NCI-H2227 (cell line): ENCODE results near the gene MUC2.

Source experiments
- DNase-seq: peaks from one replicate; lab custom pipeline; 2025; ENCODE audit not compliant: unreplicated experiment; lab: John Stamatoyannopoulos, UW

MUC2 gene

DNA sequence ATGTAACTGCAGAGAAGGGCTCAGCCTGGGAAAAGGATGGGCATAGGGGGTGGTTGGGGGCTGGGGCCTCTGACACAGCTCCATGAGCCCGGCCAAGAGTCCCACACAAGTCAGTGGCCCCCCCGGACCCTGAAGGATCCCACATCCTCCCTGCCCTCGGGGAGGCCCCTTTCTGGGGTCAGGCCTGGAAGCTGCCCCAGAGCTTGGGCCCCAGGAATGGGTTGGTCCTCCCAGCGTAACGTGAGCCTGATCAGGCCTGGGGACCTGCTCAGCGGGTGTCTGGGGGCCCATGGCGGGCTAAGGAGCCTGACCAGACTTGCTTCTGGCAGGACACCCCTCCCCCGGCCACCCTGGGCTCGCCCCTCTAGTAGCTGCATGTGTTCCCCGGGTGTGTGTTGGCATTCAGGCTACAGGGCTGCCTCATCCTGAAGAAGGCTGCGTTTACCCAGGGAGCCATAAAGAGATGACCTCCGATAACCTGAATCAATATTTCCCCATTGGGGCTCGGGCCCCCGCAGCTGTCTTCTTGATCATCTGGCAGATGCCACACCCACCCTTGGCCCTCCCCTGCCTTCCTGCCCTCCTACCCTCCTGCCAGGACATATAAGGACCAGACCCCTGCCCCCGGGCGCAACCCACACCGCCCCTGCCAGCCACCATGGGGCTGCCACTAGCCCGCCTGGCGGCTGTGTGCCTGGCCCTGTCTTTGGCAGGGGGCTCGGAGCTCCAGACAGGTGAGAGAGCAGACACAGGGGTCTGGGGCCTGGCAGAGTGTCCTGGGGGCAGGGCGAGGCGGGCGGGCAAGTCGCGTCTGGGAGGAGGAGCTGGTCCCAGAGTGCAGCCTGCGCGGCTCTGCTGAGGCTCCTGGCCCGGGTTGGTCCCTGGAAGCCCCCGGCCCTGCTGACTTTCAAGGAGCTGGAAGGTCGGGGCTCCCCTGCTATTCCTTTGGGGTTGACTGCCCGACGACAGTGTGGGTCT, at the start of gene MUC2:
MUC2 (plus strand) TSS at position 631 of the 978 bp plus-strand sequence.
- DNase-seq: no peak

DNA sequence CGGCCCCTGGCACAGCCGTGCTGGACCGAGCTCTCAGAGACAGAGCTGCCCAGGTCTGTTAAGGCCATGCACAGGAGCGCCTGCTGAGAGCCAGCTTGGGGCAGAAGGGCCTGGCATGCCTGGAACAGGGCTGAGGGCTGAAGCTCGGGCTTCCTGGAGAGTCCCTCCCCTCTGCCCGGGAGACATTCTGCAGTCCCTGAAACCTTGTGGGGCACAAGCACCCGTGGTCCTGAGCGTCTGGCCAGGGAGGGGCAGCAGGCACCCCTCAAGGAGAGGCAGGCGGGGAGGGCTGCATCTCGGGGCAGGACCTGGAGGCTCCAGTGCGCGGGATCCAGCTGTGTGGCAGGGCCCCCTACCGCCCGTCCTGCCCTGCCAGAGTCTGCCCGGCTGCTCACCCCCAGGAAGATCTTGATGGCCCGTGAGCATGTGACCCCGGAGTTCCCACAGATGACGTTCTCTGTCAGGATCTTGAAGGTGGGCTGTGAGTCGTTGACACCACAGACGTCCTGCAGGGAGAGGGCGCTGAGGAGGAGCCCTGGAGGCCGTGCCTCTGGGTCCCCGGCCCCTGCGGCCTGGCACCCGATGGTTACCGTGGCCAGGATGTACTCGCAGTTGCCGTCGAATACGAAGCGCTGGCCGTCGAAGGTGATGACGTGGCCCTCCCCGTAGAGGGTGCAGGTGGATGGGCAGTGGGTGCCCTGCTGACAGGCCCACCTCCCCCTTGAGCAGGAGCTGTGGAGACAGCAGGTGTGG, 49.1 kb upstream of the MUC2 start:
- DNase-seq: no peak

DNA sequence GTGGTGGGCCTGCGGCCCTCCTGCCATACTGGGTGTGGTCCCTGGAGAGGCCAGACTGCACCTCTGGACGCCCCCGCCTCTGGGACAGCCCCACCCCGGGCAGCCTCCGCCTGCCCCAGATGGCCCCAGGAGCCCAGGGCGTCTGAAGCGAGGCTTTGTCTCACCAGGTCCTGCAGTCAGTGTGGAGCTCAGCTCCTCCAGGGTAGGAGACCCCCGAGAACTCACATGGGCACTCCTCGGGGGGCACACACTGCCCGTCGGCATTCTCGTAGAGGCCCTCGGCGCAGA, 48.6 kb upstream of the MUC2 start:
- DNase-seq: no peak

DNA sequence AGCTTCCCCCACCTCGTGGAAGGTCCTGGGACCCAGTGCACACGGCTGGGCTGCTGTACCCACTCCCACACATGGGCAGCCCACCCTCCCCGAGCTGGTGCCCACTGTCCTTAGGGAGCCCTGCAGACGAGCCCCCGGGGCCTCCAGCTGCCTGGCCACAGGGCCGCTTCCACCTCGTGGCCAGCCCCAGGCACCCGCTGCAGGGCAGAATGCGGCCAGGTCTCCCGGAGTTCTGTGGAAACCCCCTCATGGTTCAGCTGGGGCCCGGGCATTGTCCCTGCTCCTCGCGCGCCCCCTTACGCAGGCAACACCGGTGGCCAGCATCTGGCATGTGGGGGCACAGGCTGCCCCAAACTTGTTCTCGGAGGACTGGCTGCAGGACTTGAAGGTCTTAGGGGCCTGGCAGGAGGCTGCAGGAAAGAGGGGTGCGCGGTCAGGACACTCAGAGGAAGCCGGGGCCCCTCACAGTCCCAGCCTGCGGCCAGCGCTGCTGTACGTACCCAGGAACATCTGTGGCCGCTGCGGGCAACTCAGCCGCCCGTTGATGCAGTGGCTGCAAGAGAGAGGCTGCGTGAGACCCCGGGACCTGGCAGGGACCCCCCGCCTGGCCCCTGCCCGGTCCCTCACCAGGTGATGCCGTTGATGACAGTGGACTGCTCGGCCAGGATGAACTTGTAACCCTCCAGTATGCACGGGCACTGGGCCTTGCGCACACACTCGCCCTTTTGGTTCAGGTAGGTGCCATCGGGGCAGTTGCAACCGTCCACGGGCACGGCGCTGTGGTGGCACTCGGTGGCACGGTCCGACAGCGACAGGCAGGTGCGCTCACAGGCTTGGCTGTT, 47.8 kb upstream of the MUC2 start:
- DNase-seq: no peak

DNA sequence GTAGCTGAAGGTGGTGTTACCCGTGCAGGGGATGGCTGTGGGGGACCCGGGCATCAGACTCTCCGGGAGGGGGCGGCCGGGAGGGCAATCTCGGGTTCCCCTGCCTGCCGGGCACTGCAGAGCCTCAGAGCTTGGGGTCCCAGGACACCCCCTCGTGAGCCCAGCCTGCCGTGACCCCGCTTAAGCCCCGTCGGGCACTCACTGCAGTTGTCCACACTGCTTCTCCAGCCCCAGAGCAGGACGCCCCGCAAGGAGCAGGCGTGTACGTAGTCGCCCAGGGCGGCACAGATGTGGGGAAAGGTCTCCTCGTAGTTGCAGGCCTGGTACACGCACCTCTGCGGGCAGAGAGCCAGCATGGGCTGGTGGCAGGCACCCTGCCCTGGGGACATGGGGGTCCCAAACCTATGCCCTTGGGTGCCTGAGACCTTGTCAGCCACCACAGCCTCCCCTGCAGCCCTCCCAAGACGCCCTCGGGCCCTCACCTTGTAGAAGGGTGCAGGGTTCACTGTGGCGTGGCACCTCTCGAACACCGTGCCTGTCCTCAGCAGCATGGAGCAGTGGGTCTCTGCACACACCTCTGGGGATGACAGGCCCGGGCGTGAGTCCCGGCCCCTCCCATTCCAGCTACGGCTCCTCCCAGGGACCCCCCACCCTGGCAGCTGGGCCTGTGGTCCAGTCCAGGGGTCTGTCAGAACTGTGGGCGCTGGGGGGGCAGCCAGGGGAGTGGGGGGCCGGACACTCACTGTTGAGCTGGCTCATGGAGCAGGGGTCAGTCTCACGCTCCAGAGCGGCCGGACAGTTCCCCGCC, 47.0 kb upstream of the MUC2 start:
- no peak for DNase-seq

DNA sequence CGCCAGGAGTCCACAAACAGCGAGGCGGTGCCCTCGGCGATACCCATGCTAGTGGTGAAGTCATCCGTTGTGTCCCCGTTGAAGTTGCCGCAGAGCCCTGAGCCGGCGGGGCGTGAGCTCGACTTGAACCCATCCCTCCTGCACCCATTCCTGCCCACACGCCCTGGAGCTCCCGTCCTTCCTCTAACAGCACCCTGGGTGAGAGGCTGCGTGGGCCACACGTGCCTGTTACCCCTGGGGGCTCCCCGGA, 46.5 kb upstream of the MUC2 start:
- no peak for DNase-seq

DNA sequence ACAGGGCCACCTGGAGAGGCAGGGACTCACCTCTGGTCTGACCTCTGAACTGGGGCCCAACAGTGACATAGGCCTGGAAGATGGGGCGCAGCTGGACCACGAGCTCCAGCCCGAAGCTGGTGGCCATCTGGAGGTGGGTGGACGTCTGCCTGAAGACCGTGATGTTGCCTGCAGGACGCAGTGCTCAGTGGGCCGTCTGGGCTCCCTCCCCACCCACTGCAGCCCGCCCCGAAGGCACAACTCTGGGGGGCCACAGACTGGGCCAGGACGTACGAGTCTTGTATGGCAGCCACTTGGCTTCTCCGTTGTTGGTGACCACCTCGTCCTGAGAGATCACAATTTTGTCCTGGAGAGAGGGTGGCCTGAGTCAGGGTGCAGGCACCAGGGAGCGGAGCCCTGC, 46.1 kb upstream of the MUC2 start:
- no peak for DNase-seq

DNA sequence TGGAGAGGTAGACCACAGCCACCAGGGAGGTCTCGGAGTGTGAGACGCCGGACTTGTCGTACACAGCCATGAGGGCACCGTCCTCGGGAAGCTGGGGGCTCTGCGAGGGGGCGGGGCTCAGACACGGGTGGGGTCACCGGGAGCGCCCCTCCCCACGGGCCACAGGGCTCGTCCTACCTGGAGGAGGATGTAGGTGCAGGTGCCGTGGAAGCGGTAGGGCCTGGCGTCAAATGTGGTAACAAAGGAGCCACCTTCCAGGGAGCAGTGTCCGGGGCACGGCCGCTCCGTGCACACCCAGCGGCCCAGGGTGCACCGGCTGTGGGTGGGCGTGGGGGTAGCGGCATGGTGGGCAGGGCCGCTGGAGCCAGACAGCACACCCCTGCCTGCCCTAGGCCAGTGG, 45.6 kb upstream of the MUC2 start:
- DNase-seq: no peak

DNA sequence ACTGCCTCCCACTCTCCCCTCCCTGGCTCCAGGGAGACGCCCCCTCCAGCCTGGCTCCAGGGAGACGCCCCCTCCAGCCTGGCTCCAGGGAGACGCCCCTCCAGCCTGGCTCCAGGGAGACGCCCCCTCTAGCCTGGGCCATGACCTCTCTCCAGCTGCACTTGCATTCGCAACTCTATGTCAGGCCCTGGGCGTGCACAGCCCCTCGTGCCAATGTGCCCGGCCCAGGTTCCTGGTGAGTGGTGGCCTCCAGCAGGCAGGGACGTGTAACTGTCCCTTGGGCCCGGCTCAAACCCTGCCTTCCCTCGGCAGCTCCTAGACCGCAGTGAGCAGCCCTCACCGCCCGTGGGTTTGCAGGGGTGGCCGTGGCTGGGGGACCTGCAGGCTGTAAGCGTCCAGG, 45.0 kb upstream of the MUC2 start:
- DNase-seq: no peak

DNA sequence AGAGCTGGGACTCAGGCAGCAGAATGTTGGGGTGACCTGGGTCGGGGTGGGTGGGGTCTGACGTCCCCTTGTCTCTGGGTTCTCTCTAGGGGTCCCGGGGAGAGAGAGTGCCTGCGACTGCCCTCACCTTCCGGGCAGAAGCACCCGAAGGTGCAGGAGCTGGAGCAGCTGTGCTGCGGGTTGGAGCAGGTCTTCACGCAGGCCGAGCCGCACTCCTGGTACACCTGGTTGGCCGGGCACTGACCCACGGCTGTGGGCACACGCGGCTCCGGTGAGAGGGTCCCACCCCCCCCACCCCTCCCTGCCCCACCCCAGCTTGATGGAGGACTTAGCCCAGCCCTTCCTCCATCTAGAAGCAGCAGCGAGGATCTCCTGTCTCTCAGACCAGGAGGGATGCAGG, 44.6 kb upstream of the MUC2 start:
- DNase-seq: no peak

DNA sequence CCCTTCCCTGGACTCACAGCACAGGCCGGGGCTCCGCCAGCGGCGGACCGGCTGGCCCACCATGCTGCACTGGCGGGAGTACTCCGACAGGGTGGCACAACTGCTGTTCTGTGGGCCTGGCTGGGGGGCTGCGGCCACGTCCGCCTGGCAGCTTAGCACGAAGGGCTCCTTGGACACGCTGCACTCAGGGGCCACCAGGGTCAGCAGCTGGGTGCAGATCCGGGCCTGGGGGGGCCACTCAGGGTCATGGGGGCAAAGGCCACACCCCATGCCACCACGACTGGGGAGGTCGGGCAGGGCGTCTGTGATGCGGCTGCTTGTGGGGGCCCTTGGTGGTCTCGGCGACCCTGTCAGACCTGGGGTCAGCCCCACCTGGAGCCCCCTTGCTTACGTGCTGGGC, 44.1 kb upstream of the MUC2 start:
- DNase-seq: no peak

DNA sequence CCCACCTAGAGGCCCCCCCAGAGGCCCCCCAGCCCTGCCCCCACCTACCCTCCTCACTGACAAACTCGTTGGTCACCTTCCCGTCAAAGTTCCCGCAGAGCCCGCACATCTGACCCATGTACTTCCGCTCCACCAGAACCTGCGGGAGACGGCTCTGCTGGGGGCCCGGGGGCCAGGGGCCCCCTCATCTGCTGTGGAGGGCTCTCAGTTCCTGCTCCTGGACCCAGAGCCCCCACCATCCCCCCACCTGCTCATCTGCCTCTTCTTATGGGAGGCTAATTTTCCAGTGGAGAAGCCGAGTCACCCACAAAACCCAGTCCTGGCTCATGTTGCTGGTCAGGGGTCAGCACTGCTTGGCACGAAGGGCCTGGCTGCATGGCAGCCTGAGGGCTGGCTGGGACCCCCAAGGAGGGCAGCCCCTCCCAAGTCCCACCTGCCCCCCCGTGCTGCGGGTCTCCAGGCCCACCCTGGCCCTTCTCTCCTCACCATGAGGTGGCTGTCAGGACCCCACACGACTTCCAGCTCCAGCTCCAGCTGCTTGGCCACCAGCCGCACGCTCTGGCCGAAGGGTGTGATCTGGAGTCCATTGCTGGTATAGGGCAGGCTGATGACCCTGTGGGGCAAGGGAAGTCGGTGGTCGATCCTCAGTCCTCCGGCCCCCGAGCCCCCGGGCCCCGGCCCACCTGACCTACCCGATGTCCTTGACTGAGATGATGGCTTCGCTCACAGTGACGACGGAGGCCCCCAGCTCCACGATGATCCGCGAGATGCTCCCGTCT, 43.4 kb upstream of the MUC2 start:
- no peak for DNase-seq

DNA sequence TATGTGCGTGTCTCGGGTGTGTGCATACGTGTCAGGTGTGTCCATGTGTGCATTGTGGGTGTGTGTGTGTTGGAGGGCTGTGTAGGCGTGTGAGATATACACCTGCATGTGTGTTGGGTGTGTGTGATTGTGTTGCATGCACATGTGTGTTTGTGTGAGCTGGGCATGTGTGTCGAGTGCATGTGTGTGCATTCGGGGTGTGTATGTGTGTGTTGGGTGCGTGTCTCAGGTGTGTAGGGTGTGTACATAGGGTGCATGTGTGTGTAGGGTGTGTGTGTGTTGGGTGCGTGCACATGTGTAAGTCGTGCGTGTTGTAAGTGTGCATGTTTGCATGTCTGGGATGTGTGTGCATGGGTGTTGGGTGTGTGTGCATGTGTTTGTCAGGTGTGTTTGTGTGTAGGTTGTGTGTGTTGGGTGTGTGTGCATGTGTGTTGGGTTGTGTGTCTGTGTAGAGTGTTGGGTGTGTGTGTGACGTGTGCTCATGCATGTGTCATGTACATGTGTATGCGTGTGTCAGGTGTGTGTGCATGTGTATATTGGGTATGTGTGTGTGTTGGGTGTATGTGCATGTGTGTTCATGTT, 42.3 kb upstream of the MUC2 start:
- DNase-seq: no peak

DNA sequence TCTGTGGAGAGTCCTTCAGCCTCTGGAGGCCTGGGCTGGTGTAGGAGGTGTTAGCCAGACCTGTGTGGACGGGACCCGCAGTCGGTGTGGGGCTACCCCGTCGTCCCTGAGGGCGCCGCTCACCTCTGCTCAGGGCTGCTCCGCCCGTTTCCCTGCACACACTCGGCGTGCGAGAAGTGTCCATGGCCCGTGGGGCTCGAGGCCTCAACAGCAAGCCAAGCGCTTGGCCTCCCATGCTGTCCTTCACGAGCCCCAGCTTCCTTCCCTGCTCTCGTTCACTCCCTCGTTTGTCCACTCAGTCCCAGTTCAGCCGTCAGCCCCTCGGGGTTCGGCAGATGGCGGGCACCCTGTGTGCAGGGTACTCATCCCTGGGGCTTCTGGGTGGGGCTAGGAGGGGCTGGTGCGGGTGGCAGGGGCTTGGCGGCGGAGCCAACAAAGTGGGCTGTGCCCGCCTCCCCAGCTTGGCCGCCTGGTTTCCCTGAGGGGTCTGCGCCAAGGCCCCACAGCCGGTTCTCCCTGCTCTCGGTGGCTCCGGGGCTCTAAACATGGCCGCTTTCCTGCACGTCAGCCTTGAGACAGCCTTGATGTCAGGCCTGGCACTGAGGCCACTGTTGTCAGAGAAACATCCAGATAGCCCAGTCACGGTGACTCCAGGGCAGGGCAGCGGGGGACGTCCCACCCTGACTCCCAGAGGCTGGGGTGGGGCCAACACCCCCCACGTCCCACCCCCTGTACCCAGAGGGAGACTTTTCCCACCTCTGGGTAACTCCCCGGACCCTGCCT, 41.5 kb upstream of the MUC2 start:
- no peak for DNase-seq

DNA sequence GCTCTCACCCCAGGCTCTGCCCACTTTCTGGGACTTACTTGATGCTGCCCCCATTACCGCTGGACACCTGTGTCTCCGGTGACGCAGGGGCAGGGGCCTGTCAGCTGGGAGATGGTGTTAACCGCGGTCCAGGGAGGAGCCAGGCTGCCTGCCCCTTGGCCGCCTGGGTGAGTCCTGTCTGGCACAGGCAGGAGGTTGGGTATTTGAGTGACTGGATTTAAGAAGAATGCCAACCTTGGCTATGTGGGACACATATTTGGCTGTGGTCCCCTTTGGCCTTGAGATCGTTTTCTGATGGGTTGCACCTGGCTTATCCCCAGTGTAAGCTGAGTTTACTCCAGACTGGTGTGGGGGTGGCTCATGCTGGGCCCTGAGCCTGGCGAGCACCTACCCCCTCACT, 40.7 kb upstream of the MUC2 start:
- DNase-seq: no peak

DNA sequence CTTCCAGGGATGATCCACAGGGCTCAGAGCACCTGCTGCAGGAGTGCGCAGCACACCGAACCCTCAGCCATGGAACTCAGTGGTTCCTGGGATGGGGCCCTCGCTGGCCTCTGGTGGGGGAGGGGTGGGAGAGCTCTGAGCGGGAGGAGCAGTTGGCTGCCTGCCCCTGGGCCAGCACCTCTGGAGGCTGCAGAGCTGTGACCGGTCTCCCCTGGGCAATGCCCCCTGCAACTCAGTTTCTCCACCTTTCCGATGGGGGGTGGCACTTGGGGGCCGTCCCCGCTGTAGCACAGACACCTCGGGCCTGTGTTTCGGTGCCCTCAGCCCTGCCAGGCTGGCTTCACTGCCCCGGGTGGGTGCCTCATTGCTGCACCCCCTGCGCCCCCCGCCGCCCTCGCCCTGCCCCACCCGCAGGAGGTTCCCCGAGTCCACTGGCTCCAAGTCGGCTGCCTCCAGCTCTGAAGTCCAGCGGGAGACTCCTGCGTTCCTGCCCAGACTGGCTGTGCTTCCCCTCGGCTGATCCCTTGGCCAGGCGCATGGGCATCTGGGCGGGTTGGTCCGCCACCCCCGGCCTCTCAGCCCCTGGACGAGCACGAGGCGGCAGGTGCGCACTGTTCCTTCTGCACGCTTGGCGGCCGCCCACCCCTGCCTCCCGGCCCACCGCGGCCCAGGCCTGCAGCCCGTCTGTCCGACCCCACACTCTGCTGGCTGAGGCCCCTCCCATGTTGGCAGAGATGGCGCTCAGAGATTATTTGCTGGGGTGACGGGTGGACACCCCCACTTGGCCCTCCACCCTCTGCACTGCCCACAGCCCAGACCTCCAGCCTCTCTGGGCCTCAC, 40.0 kb upstream of the MUC2 start:
- DNase-seq: no peak

DNA sequence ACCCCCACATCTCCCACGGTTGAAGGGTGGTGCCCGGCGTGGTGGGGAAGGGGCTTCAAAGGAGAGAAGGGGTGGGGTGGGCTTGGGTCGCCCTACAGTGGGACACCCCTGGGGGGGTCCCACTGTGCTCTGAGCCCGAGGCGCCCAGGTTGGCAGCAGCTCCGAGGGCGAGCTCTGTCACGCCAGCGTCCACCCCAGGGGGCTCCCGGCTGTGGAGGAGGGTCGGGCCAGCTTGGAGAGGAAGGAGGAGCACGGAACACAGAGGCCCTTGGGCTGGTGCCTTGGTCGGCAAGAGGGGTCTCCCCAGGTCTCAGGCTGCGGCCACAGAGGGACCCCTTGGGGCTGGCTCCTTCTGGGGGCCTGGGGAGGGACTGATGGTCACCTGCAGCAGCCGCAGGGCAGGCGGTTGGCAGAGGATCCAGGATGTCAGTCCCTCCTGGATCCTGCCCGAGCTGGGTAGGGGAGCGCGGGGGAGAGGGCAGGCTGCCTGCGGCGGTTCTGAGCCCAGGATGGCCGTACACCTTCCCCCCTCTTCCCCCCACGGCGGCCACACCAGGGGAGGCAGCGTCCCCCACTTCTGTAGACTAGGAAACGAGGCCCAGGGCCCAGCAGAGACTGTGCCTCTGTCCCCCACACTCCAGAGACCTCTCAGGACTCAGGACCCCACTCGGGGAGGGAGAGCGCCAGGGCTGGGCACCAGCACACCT, 38.9 kb upstream of the MUC2 start:
- DNase-seq: no peak
